ENCODE results near the gene CD151. TPM values are rescaled to one million over a fixed set of nuclear protein-coding genes. Genes with fewer than 3 reads are reported as not detected.

CD151 gene
- total RNA-seq, 2 experiments from 2014 or later = 20.2 to 20.8 TPM

DNA sequence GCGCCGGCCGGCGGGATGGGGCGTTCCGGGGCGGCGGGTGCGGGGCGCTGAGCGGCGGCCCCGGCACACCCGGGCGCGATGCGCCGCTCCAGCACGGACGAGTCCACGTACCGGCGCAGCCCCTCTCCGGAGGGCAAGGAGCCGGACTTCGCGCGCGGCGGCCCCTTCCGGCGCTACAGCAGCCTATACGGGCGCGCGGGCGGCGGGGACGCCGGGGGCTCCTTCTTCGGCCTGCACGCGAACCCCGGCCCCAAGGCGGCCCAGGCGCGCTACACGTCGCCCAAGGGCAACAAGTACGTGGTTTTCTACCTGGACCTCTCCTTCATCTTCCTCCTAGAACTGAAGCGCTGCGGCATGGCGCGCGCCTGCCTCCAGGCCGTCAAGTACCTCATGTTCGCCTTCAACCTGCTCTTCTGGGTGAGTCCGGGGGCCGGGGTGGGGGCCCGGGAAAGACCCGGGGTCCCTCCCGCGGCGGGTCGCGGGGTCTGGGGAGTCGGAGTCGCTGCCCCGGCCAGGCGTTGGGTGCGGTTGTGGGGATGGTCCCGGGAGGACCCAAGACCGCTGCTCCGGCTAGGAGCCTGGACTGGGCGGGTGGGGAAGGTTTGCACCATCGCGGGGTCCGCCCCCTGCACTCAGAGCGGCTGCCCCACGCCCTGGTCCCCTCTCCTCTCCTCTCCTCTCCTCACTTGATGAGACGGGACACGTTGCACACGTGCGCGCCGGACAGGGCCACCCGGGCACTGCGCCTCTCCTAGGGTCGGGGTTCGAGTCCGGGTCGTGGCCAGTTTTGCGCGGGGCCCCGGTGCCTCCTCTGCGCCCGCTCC lies 17.4 kb downstream of the CD151 start:
- POLR2A ChIA-PET = no interaction called here
- Mint-ChIP-seq H3K4me1 (ENCODE audit: low read depth) (peaks cover 4% of the 10 kb centered on the region), H3K27ac (no peak overlapping the region), H3K36me3 (ENCODE audit: low read depth) (no peaks in the 10 kb centered on the region), H3K4me3 (peak overlapping the region; percentile 60), H3K9me3 (no peaks in the 10 kb centered on the region), H3K27me3 (peaks cover 4% of the 10 kb centered on the region)
- peak in 1 of 14 experiments; percentile 37 for DNase-seq
- intact Hi-C loops (cut with DNase I, micrococcal nuclease) = loop anchor here (2.0 to 10.0 kb wide), 6 partner anchors 75 to 725 kb away; partner anchors contain the start of genes AP2A2 (in 2 of the 2) and DUSP8 (in 1 of the 2)
- Histone ChIP-seq H3K27ac (ENCODE audit: low read depth in 1 of 2, low read length in 2 of 2) (no peak overlapping the region), H3K9me3 (ENCODE audit: control insufficient read depth in 1 of 2, insufficient read depth in 1 of 2, low read length in 2 of 2) (peaks cover 0 to 7% of the 10 kb centered on the region in 2 experiments), H3K4me3 (ENCODE audit: low read length) (no peak overlapping the region), H3K36me3 (ENCODE audit: insufficient read depth, low read length) (no peaks in the 10 kb centered on the region), H3K27me3 (ENCODE audit: control insufficient read depth in 1 of 2, insufficient read depth in 2 of 2, low read length in 2 of 2) (peaks cover 4 to 18% of the 10 kb centered on the region in 2 experiments), H3K4me1 (ENCODE audit: insufficient read depth, low read length) (peaks cover 16% of the 10 kb centered on the region)
- TF ChIP-seq CTCF (IDR thresholded peaks at IDR 0.05) = no peak
- CTCF ChIA-PET = no interaction called here
- no peak for ATAC-seq (ENCODE audit: poor library complexity)

GRCh38 chr11:850775-851763 lies 18.3 kb downstream of the CD151 start:
- no peak overlapping the region for H3K27ac ChIP-seq (ENCODE audit: low read depth in 1 of 2, low read length in 2 of 2)
- Mint-ChIP-seq H3K9me3 (no peaks in the 10 kb centered on the region), H3K4me3 (peak overlapping the region; percentile 51), H3K4me1 (ENCODE audit: low read depth) (peaks cover 4% of the 10 kb centered on the region), H3K27me3 (peaks cover 4% of the 10 kb centered on the region), H3K27ac (no peak overlapping the region), H3K36me3 (ENCODE audit: low read depth) (no peaks in the 10 kb centered on the region)
- H3K36me3 ChIP-seq (ENCODE audit: insufficient read depth, low read length) = no peaks in the 10 kb centered on the region
- no peak overlapping the region for H3K4me3 ChIP-seq (ENCODE audit: low read length)
- peaks cover 0 to 7% of the 10 kb centered on the region in 2 experiments for H3K9me3 ChIP-seq (ENCODE audit: control insufficient read depth in 1 of 2, insufficient read depth in 1 of 2, low read length in 2 of 2)
- intact Hi-C loops (cut with DNase I, micrococcal nuclease) = no loop called here
- ChIA-PET CTCF (no interaction called here), POLR2A (no interaction called here)
- no peak for TF ChIP-seq CTCF (IDR thresholded peaks at IDR 0.05)
- peaks cover 16% of the 10 kb centered on the region for H3K4me1 ChIP-seq (ENCODE audit: insufficient read depth, low read length)
- DNase-seq (peak in 1 of 14 experiments; percentile 42), ATAC-seq (ENCODE audit: poor library complexity) (no peak)
- H3K27me3 ChIP-seq (ENCODE audit: control insufficient read depth in 1 of 2, insufficient read depth in 2 of 2, low read length in 2 of 2) = peaks cover 4 to 18% of the 10 kb centered on the region in 2 experiments

DNA sequence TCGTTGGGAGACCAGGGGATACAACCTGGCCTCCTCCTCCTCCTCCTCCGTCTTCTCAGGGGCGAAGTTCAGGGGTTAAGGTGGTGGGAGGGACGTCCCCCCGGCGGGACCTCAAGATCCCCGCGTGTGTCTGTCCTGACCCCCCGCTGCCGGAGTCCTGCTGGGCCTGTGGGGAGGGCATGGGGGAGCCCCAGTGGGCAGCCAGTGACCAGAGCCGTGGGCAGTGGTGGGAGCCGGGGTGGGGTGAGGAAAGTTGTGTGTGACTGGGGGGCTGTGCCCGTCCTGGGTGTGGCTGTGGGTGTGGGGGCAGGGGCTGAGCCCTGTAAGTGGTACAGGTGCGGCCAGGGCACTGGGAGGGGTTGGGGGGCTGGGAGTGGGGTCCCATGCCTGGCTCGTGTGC lies 20.0 kb downstream of the CD151 start:
- H3K36me3 Mint-ChIP-seq (ENCODE audit: low read depth) = no peaks in the 10 kb centered on the region
- Histone ChIP-seq H3K27me3 (ENCODE audit: control insufficient read depth in 1 of 2, insufficient read depth in 2 of 2, low read length in 2 of 2) (peaks cover 4 to 18% of the 10 kb centered on the region in 2 experiments), H3K4me3 (ENCODE audit: low read length) (no peak overlapping the region), H3K27ac (ENCODE audit: low read depth in 1 of 2, low read length in 2 of 2) (no peak overlapping the region), H3K9me3 (ENCODE audit: control insufficient read depth in 1 of 2, insufficient read depth in 1 of 2, low read length in 2 of 2) (peaks cover 0 to 7% of the 10 kb centered on the region in 2 experiments), H3K36me3 (ENCODE audit: insufficient read depth, low read length) (no peaks in the 10 kb centered on the region), H3K4me1 (ENCODE audit: insufficient read depth, low read length) (peaks cover 16% of the 10 kb centered on the region)
- H3K27me3 Mint-ChIP-seq = peaks cover 4% of the 10 kb centered on the region
- DNase-seq (no peak), ATAC-seq (ENCODE audit: poor library complexity) (no peak)
- ChIA-PET CTCF (no interaction called here), POLR2A (no interaction called here)
- H3K4me3 Mint-ChIP-seq = no peak overlapping the region
- H3K4me1 Mint-ChIP-seq (ENCODE audit: low read depth) = peaks cover 4% of the 10 kb centered on the region
- H3K27ac Mint-ChIP-seq = no peak overlapping the region
- H3K9me3 Mint-ChIP-seq = no peaks in the 10 kb centered on the region
- intact Hi-C loops (cut with DNase I, micrococcal nuclease) = no loop called here
- no peak for TF ChIP-seq CTCF (IDR thresholded peaks at IDR 0.05)

Measured in CD4-positive, alpha-beta T cell (primary cell).